PC-3 (cell line): Measurements from ENCODE around the gene CD177. TPM values are rescaled to one million over a fixed set of nuclear protein-coding genes. Genes with fewer than 3 reads are reported as not detected.

Experiments used
- ATAC-seq: fragments of 200-7000 bp; cut with Tn5 transposase; 2 replicates; pipeline ENCODE4 v1.9.1; 2020; ENCODE audit warnings: mild to moderate bottlenecking, moderate library complexity
- BruUV-seq: library from RNA; stranded (reverse); fragments of 400-500 nt; replicated peaks from 2 replicates; lab custom pipeline; 2021; lab: Mats Ljungman, UMichigan
- CTCF ChIA-PET: fragments of 300-600 bp; sonication (Branson Sonifier 250); formaldehyde crosslinking; loops from one replicate; lab custom pipeline; 2022; ENCODE audit warnings: antibody characterized with exemption; lab: Charles Lee
- POLR2A ChIA-PET: fragments of 300-600 bp; sonication (Branson Sonifier 250); formaldehyde crosslinking; loops from one replicate; lab custom pipeline; 2022; ENCODE audit warnings: antibody characterized with exemption; ENCODE audit not compliant: unreplicated experiment; lab: Charles Lee
- DNase-seq: peaks from one replicate; pipeline ENCODE4 v3.0.0-alpha.2; 2015
- H2AFZ ChIP-seq: fragments of 300-600 bp; sonication (generic); 2 replicates; pipeline ENCODE4 v1.6.0; 2016; ENCODE audit warnings: antibody characterized with exemption, low read length
- H3F3A ChIP-seq: fragments of 300-600 bp; sonication (generic); one replicate; pipeline ENCODE4 v1.6.0; 2017; ENCODE audit warnings: antibody characterized with exemption, low read length, control low read depth, mild to moderate bottlenecking; ENCODE audit not compliant: unreplicated experiment
- H3K27ac ChIP-seq: fragments of 300-600 bp; sonication (generic); 2 replicates; pipeline ENCODE4 v1.5.1; 2016; ENCODE audit warnings: mild to moderate bottlenecking, low read length
- H3K27me3 ChIP-seq: fragments of 300-600 bp; sonication (generic); 2 replicates; pipeline ENCODE4 v1.6.1; 2016; ENCODE audit warnings: low read length, mixed read lengths
- H3K36me3 ChIP-seq: fragments of 300-600 bp; sonication (generic); 2 replicates; pipeline ENCODE4 v1.6.1; 2016; ENCODE audit warnings: low read depth, mixed run types, low read length, mixed read lengths
- H3K4me1 ChIP-seq: fragments of 300-600 bp; sonication (generic); 2 replicates; pipeline ENCODE4 v1.5.1; 2016; ENCODE audit warnings: low read length; ENCODE audit not compliant: insufficient read depth
- H3K4me2 ChIP-seq: fragments of 300-600 bp; sonication (generic); 2 replicates; pipeline ENCODE4 v1.6.0; 2016; ENCODE audit warnings: low read length
- H3K4me3 ChIP-seq: fragments of 300-600 bp; sonication (generic); 2 replicates; pipeline ENCODE4 v1.5.1; 2016; ENCODE audit warnings: mild to moderate bottlenecking, low read length, mixed read lengths
- H3K79me2 ChIP-seq: fragments of 300-600 bp; sonication (generic); 2 replicates; pipeline ENCODE4 v1.6.1; 2017; ENCODE audit warnings: low read length, mixed read lengths
- H3K9ac ChIP-seq: fragments of 300-600 bp; sonication (generic); 2 replicates; pipeline ENCODE4 v1.6.0; 2016; ENCODE audit warnings: mild to moderate bottlenecking, low read length
- H3K9me2 ChIP-seq: fragments of 300-600 bp; sonication (generic); replicated peaks from 2 replicates; pipeline ENCODE4 v1.6.1; 2016; ENCODE audit warnings: mixed run types, low read length, mixed read lengths
- H3K9me3 ChIP-seq: fragments of 300-600 bp; sonication (generic); 2 replicates; pipeline ENCODE4 v1.6.1; 2016; ENCODE audit warnings: low read length, mixed read lengths
- H4K20me1 ChIP-seq: fragments of 300-600 bp; sonication (generic); 2 replicates; pipeline ENCODE4 v1.6.1; 2016; ENCODE audit warnings: low read length, mixed read lengths
- CTCF ChIP-seq: fragments of 300-600 bp; sonication (generic); conservative IDR thresholded peaks from 2 replicates; pipeline ENCODE4 v1.5.1; 2017; ENCODE audit warnings: antibody characterized with exemption, low read depth, mild to moderate bottlenecking, low read length
- EZH2 ChIP-seq: fragments of 300-600 bp; sonication (generic); IDR thresholded peaks from one replicate; pipeline ENCODE4 v1.6.1; 2017; ENCODE audit warnings: antibody characterized with exemption, mild to moderate bottlenecking, low read length; ENCODE audit not compliant: unreplicated experiment
- EZH2phosphoT487 ChIP-seq: fragments of 300-600 bp; sonication (generic); IDR thresholded peaks from 2 replicates; pipeline ENCODE4 v1.6.1; 2018; ENCODE audit warnings: mild to moderate bottlenecking, antibody characterized with exemption, low read length, borderline replicate concordance
- intact Hi-C: fragments of 100-400 bp; cut with micrococcal nuclease; formaldehyde crosslinking; loops from 2 replicates; pipeline ENCODE4 v1.9.0; 2023
- total RNA-seq: library from RNA; depleted of rRNA; stranded (reverse); fragments of >200 nt; gene quantifications from 2 replicates; pipeline ENCODE4 v1.2.3, GENCODE V29; 2014

Gene CD177
- total RNA-seq, 1 experiment from 2014 or later: 0.55 TPM

- ATAC-seq: no peak
- Histone ChIP-seq H3K79me2 (no peaks in the 10 kb centered on the region), H2AFZ (no peak overlapping the region), H3K36me3 (no peaks in the 10 kb centered on the region), H3K9me3 (no peaks in the 10 kb centered on the region), H3K9me2 (no peaks in the 10 kb centered on the region), H4K20me1 (no peaks in the 10 kb centered on the region), H3K4me3 (no peak overlapping the region), H3K4me1 (no peaks in the 10 kb centered on the region), H3K9ac (no peak overlapping the region), H3F3A (no peaks in the 10 kb centered on the region), H3K4me2 (no peak overlapping the region), H3K27me3 (no peaks in the 10 kb centered on the region), H3K27ac (no peak overlapping the region)
- TF ChIP-seq EZH2: no peak
- TF ChIP-seq EZH2phosphoT487: no peak
- no peak for TF ChIP-seq CTCF
- ChIA-PET CTCF (no interaction called here), POLR2A (no interaction called here)
- no TSS peak for BruUV-seq
- intact Hi-C loops: no loop called here
- DNase-seq: no peak
Measured at GRCh38 chr19:43407416-43408005, 54.0 kb downstream of the CD177 start.

GRCh38 chr19:43408043-43408442 lies 54.6 kb downstream of the CD177 start:
- H2AFZ ChIP-seq: no peak overlapping the region
- CTCF ChIA-PET: no interaction called here
- no peaks in the 10 kb centered on the region for H3F3A ChIP-seq
- no peak overlapping the region for H3K4me3 ChIP-seq
- H3K9ac ChIP-seq: no peak overlapping the region
- POLR2A ChIA-PET: no interaction called here
- no peaks in the 10 kb centered on the region for H3K4me1 ChIP-seq
- no peaks in the 10 kb centered on the region for H3K27me3 ChIP-seq
- H4K20me1 ChIP-seq: no peaks in the 10 kb centered on the region
- ATAC-seq (no peak), DNase-seq (no peak)
- no peaks in the 10 kb centered on the region for H3K9me3 ChIP-seq
- H3K27ac ChIP-seq: no peak overlapping the region
- TF ChIP-seq EZH2: no peak
- TF ChIP-seq EZH2phosphoT487: no peak
- TF ChIP-seq CTCF: no peak
- no TSS peak for BruUV-seq
- intact Hi-C loops: no loop called here
- H3K79me2 ChIP-seq: no peaks in the 10 kb centered on the region
- H3K9me2 ChIP-seq: no peaks in the 10 kb centered on the region
- no peak overlapping the region for H3K4me2 ChIP-seq
- no peaks in the 10 kb centered on the region for H3K36me3 ChIP-seq

GRCh38 chr19:43409415-43409814 lies 55.9 kb downstream of the CD177 start:
- no peak for ATAC-seq
- H3F3A ChIP-seq: no peaks in the 10 kb centered on the region
- no peak overlapping the region for H2AFZ ChIP-seq
- TF ChIP-seq EZH2phosphoT487: no peak
- no peak for TF ChIP-seq EZH2
- TF ChIP-seq CTCF: no peak
- no peak overlapping the region for H3K4me3 ChIP-seq
- no peaks in the 10 kb centered on the region for H3K9me3 ChIP-seq
- no peaks in the 10 kb centered on the region for H3K4me1 ChIP-seq
- CTCF ChIA-PET: no interaction called here
- no peaks in the 10 kb centered on the region for H3K79me2 ChIP-seq
- H4K20me1 ChIP-seq: no peaks in the 10 kb centered on the region
- no peaks in the 10 kb centered on the region for H3K9me2 ChIP-seq
- H3K4me2 ChIP-seq: no peak overlapping the region
- no peak overlapping the region for H3K9ac ChIP-seq
- POLR2A ChIA-PET: no interaction called here
- H3K27me3 ChIP-seq: no peaks in the 10 kb centered on the region
- no peaks in the 10 kb centered on the region for H3K36me3 ChIP-seq
- BruUV-seq: no TSS peak
- H3K27ac ChIP-seq: no peak overlapping the region
- intact Hi-C loops: no loop called here
- DNase-seq: no peak
